ENCODE data around the gene TBC1D19.
A peak's percentile ranks its signal among the peaks of the same experiment; 100 is the strongest.

The TBC1D19 gene

GRCh38 chr4:26780539-26780938 lies 196.7 kb downstream of the TBC1D19 start:
- no peak for DNase-seq (ENCODE audit: low read depth in 2 of 2)

- no peak for DNase-seq (ENCODE audit: low read depth in 2 of 2)
These were observed 198.4 kb downstream of the TBC1D19 start for GRCh38 chr4:26782168-26782829.

- no peak for DNase-seq (ENCODE audit: low read depth in 2 of 2)
These were observed 198.9 kb downstream of the TBC1D19 start for GRCh38 chr4:26782830-26783202.

- no peak for DNase-seq (ENCODE audit: low read depth in 2 of 2)
These were observed 200.5 kb downstream of the TBC1D19 start for GRCh38 chr4:26784207-26784865.

- no peak for DNase-seq (ENCODE audit: low read depth in 2 of 2)
These were observed 201.4 kb downstream of the TBC1D19 start for GRCh38 chr4:26785312-26785711.

- DNase-seq (ENCODE audit: low read depth in 2 of 2) = no peak
These were observed 201.9 kb downstream of the TBC1D19 start for GRCh38 chr4:26785810-26786209.

GRCh38 chr4:26786916-26787315 lies 203.0 kb downstream of the TBC1D19 start:
- no peak for DNase-seq (ENCODE audit: low read depth in 2 of 2)

GRCh38 chr4:26787461-26788340 lies 203.8 kb downstream of the TBC1D19 start:
- peak in 1 of 2 donors; percentile 4 for DNase-seq (ENCODE audit: low read depth in 2 of 2)

GRCh38 chr4:26788341-26788733 lies 204.5 kb downstream of the TBC1D19 start:
- DNase-seq (ENCODE audit: low read depth in 2 of 2) = no peak

GRCh38 chr4:26789208-26789607 lies 205.3 kb downstream of the TBC1D19 start:
- DNase-seq (ENCODE audit: low read depth in 2 of 2) = no peak

GRCh38 chr4:26791346-26791745 lies 207.5 kb downstream of the TBC1D19 start:
- no peak for DNase-seq (ENCODE audit: low read depth in 2 of 2)

- no peak for DNase-seq (ENCODE audit: low read depth in 2 of 2)
These were observed 208.8 kb downstream of the TBC1D19 start for GRCh38 chr4:26792639-26793038.

- no peak for DNase-seq (ENCODE audit: low read depth in 2 of 2)
These were observed 209.9 kb downstream of the TBC1D19 start for GRCh38 chr4:26793735-26794134.

- no peak for DNase-seq (ENCODE audit: low read depth in 2 of 2)
These were observed 212.2 kb downstream of the TBC1D19 start for GRCh38 chr4:26796081-26796480.

GRCh38 chr4:26802790-26803189 lies 218.9 kb downstream of the TBC1D19 start:
- no peak for DNase-seq (ENCODE audit: low read depth in 2 of 2)

GRCh38 chr4:26803211-26803861 lies 219.5 kb downstream of the TBC1D19 start:
- no peak for DNase-seq (ENCODE audit: low read depth in 2 of 2)

- no peak for DNase-seq (ENCODE audit: low read depth in 2 of 2)
These were observed 220.6 kb downstream of the TBC1D19 start for GRCh38 chr4:26804451-26804850.

- no peak for DNase-seq (ENCODE audit: low read depth in 2 of 2)
These were observed 221.0 kb downstream of the TBC1D19 start for GRCh38 chr4:26804925-26805324.

Measured in stimulated activated CD4-positive, alpha-beta T cell treated with anti-CD3 and anti-CD28 coated beads, Interleukin-1b, Interleukin-23, amount 100 ng/mL, for 1 hour (primary cell).